ENCODE data around the gene DCUN1D1.
"Not testable (repeated sequence)": the region's sequence is repeated elsewhere in the genome, so short reads cannot be mapped to it uniquely, and the experiment has no call there.

DCUN1D1 gene

GRCh38 chr3:182980204-182981037, at the start of gene DCUN1D1:
TSS of gene DCUN1D1 (minus strand) at chr3:182980538. CDS start at chr3:182980489, 49 bp downstream.
- in situ Hi-C loops (cut with MboI; ENCODE audit: low sequenced_read_pairs): no loop called here

GRCh38 chr3:183028416-183028815, 48.1 kb upstream of the DCUN1D1 start:
- in situ Hi-C loops (cut with MboI; ENCODE audit: low sequenced_read_pairs): no loop called here

GRCh38 chr3:183027276-183027675, 46.9 kb upstream of the DCUN1D1 start:
- in situ Hi-C loops (cut with MboI; ENCODE audit: low sequenced_read_pairs): no loop called here

GRCh38 chr3:183022936-183023516, 42.7 kb upstream of the DCUN1D1 start:
- in situ Hi-C loops (cut with MboI; ENCODE audit: low sequenced_read_pairs): no loop called here

GRCh38 chr3:183018421-183019192, 38.3 kb upstream of the DCUN1D1 start:
- in situ Hi-C loops (cut with MboI; ENCODE audit: low sequenced_read_pairs): no loop called here

GRCh38 chr3:183015185-183015584, 34.8 kb upstream of the DCUN1D1 start:
- in situ Hi-C loops (cut with MboI; ENCODE audit: low sequenced_read_pairs): no loop called here

GRCh38 chr3:183013856-183014255, 33.5 kb upstream of the DCUN1D1 start:
- in situ Hi-C loops (cut with MboI; ENCODE audit: low sequenced_read_pairs): no loop called here

GRCh38 chr3:183013074-183013473, 32.7 kb upstream of the DCUN1D1 start:
- in situ Hi-C loops (cut with MboI; ENCODE audit: low sequenced_read_pairs): no loop called here

- in situ Hi-C loops (cut with MboI; ENCODE audit: low sequenced_read_pairs): no loop called here
Measured at GRCh38 chr3:183008800-183009199, 28.5 kb upstream of the DCUN1D1 start.

GRCh38 chr3:183008303-183008702, 28.0 kb upstream of the DCUN1D1 start:
- in situ Hi-C loops (cut with MboI; ENCODE audit: low sequenced_read_pairs): no loop called here

GRCh38 chr3:183006396-183007002, 26.2 kb upstream of the DCUN1D1 start:
- in situ Hi-C loops (cut with MboI; ENCODE audit: low sequenced_read_pairs): no loop called here

GRCh38 chr3:182999767-183000166, 19.4 kb upstream of the DCUN1D1 start:
- in situ Hi-C loops (cut with MboI; ENCODE audit: low sequenced_read_pairs): no loop called here

- in situ Hi-C loops (cut with MboI; ENCODE audit: low sequenced_read_pairs): not testable (repeated sequence)
Measured at GRCh38 chr3:182993486-182994201, 13.3 kb upstream of the DCUN1D1 start.

GRCh38 chr3:182989566-182989965, 9.2 kb upstream of the DCUN1D1 start:
- in situ Hi-C loops (cut with MboI; ENCODE audit: low sequenced_read_pairs): no loop called here

- in situ Hi-C loops (cut with MboI; ENCODE audit: low sequenced_read_pairs): no loop called here
Measured at GRCh38 chr3:182986021-182986420, 5.7 kb upstream of the DCUN1D1 start.

GRCh38 chr3:182983876-182984275, 3.5 kb upstream of the DCUN1D1 start:
- in situ Hi-C loops (cut with MboI; ENCODE audit: low sequenced_read_pairs): no loop called here

GRCh38 chr3:182981038-182981380, 671 bp upstream of the DCUN1D1 start:
- in situ Hi-C loops (cut with MboI; ENCODE audit: low sequenced_read_pairs): no loop called here

- in situ Hi-C loops (cut with MboI; ENCODE audit: low sequenced_read_pairs): no loop called here
Measured at GRCh38 chr3:182979674-182980191, 605 bp downstream of the DCUN1D1 start.

- in situ Hi-C loops (cut with MboI; ENCODE audit: low sequenced_read_pairs): no loop called here
Measured at GRCh38 chr3:182979103-182979673, 1.1 kb downstream of the DCUN1D1 start.

GRCh38 chr3:182978387-182978786, 2.0 kb downstream of the DCUN1D1 start:
- in situ Hi-C loops (cut with MboI; ENCODE audit: low sequenced_read_pairs): no loop called here

All from HL-60/S4 treated with phorbol 12-myristate 13-acetate at 8.2 ng/mL for 4 days and 3 days (cell line).